Measurements from ENCODE around the gene RSAD1. TPM values are rescaled to one million over a fixed set of nuclear protein-coding genes. Genes with fewer than 3 reads are reported as not detected.

RSAD1 gene
- total RNA-seq, 2 donors from 2014 or later: 24.9 to 25.4 TPM

GRCh38 chr17:50482516-50482915 lies 3.9 kb downstream of the RSAD1 start:
- intact Hi-C loops (cut with DNase I): loop anchor here in 1 of 2 donors (5.0 kb wide), 1 partner anchor 65 kb away; the partner anchor contains the start of gene SPATA20
- peak; percentile 98 for DNase-seq (ENCODE audit: low spot score)

- peak; percentile 77 for DNase-seq (ENCODE audit: low spot score)
- intact Hi-C loops (cut with DNase I): loop anchor here in 1 of 2 donors (5.0 kb wide), 1 partner anchor 64 kb away; the partner anchor contains the start of gene SPATA20
These were observed 4.6 kb downstream of the RSAD1 start for GRCh38 chr17:50483266-50483665.

GRCh38 chr17:50484386-50485155 lies 5.9 kb downstream of the RSAD1 start:
- DNase-seq (ENCODE audit: low spot score): peak; percentile 52
- intact Hi-C loops (cut with DNase I): loop anchor here in 1 of 2 donors (5.0 kb wide), 1 partner anchor 63 kb away; the partner anchor contains the start of gene SPATA20

- peak; percentile 78 for DNase-seq (ENCODE audit: low spot score)
- intact Hi-C loops (cut with DNase I): no loop called here
These were observed 8.8 kb downstream of the RSAD1 start for GRCh38 chr17:50487213-50488096.

- peak; percentile 35 for DNase-seq (ENCODE audit: low spot score)
- intact Hi-C loops (cut with DNase I): no loop called here
These were observed 10.2 kb downstream of the RSAD1 start for GRCh38 chr17:50488880-50489279.

GRCh38 chr17:50491505-50491904 lies 12.8 kb downstream of the RSAD1 start:
- no peak for DNase-seq (ENCODE audit: low spot score)
- intact Hi-C loops (cut with DNase I): no loop called here

GRCh38 chr17:50492214-50492613 lies 13.6 kb downstream of the RSAD1 start:
- intact Hi-C loops (cut with DNase I): no loop called here
- DNase-seq (ENCODE audit: low spot score): peak; percentile 34

GRCh38 chr17:50493744-50494143 lies 15.1 kb downstream of the RSAD1 start:
- intact Hi-C loops (cut with DNase I): no loop called here
- no peak for DNase-seq (ENCODE audit: low spot score)

GRCh38 chr17:50495217-50495823 lies 16.7 kb downstream of the RSAD1 start:
- DNase-seq (ENCODE audit: low spot score): peak; percentile 31
- intact Hi-C loops (cut with DNase I): no loop called here

GRCh38 chr17:50495918-50496317 lies 17.3 kb downstream of the RSAD1 start:
- intact Hi-C loops (cut with DNase I): no loop called here
- no peak for DNase-seq (ENCODE audit: low spot score)

- intact Hi-C loops (cut with DNase I): no loop called here
- peak; percentile 36 for DNase-seq (ENCODE audit: low spot score)
These were observed 19.6 kb downstream of the RSAD1 start for GRCh38 chr17:50498021-50498874.

- DNase-seq (ENCODE audit: low spot score): no peak
- intact Hi-C loops (cut with DNase I): no loop called here
These were observed 20.6 kb downstream of the RSAD1 start for GRCh38 chr17:50499270-50499669.

- intact Hi-C loops (cut with DNase I): no loop called here
These were observed 21.1 kb downstream of the RSAD1 start for GRCh38 chr17:50499721-50500120.

GRCh38 chr17:50501054-50501453 lies 22.4 kb downstream of the RSAD1 start:
- peak; percentile 50 for DNase-seq (ENCODE audit: low spot score)
- intact Hi-C loops (cut with DNase I): no loop called here

More at GRCh38 chr17:50499721-50500120, 21.1 kb downstream of the RSAD1 start:
- DNase-seq (ENCODE audit: low spot score): no peak

- intact Hi-C loops (cut with DNase I): no loop called here
- DNase-seq (ENCODE audit: low spot score): peak; percentile 67
These were observed 23.8 kb downstream of the RSAD1 start for GRCh38 chr17:50502301-50502990.

- DNase-seq (ENCODE audit: low spot score): no peak
- intact Hi-C loops (cut with DNase I): no loop called here
These were observed 27.0 kb downstream of the RSAD1 start for GRCh38 chr17:50505591-50506130.

GRCh38 chr17:50506298-50506697 lies 27.6 kb downstream of the RSAD1 start:
- DNase-seq (ENCODE audit: low spot score): no peak

More at GRCh38 chr17:50506298-50506697, 27.6 kb downstream of the RSAD1 start:
- intact Hi-C loops (cut with DNase I): no loop called here
